ENCODE measurements around the gene CDK13.

DNA sequence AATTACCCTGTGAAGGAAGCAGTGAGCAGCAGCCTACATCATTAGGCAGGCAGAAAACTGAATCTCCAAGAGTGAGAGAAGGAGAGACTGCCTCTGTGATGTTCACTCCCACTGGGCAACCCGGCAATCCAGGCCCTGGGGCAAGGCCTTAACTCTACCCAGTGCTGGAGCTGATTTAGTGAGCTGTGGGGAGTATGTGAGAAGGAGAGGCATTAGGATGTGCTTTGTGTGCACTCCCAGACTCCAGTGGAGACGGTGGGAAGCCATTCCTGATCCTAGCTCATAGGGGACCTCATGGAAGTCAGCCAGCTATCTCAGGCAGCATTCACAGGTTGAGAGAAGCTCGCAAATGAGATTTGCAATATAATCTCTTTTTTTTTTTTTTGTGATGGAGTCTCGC is 41.1 kb upstream of the CDK13 start:
- TF ChIP-seq POLR2A (IDR thresholded peaks at IDR 0.05) = no peak
- TF ChIP-seq, protein P1, sequence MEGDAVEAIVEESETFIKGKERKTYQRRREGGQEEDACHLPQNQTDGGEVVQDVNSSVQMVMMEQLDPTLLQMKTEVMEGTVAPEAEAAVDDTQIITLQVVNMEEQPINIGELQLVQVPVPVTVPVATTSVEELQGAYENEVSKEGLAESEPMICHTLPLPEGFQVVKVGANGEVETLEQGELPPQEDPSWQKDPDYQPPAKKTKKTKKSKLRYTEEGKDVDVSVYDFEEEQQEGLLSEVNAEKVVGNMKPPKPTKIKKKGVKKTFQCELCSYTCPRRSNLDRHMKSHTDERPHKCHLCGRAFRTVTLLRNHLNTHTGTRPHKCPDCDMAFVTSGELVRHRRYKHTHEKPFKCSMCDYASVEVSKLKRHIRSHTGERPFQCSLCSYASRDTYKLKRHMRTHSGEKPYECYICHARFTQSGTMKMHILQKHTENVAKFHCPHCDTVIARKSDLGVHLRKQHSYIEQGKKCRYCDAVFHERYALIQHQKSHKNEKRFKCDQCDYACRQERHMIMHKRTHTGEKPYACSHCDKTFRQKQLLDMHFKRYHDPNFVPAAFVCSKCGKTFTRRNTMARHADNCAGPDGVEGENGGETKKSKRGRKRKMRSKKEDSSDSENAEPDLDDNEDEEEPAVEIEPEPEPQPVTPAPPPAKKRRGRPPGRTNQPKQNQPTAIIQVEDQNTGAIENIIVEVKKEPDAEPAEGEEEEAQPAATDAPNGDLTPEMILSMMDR (IDR thresholded peaks at IDR 0.05) = no peak

All from uterus (tissue), 2 donors.